ENCODE measurements around the gene CPOX.
"Not testable (repeated sequence)": the region's sequence is repeated elsewhere in the genome, so short reads cannot be mapped to it uniquely, and the experiment has no call there.

Gene CPOX

GRCh38 chr3:98563661-98564281 is 29.6 kb downstream of the CPOX start:
- no peaks in the 10 kb centered on the region for H3K27me3 Mint-ChIP-seq (ENCODE audit: low read depth)
- peaks cover 21% of the 10 kb centered on the region for H3K36me3 Mint-ChIP-seq (ENCODE audit: low read depth)
- DNase-seq (ENCODE audit: low spot score): no peak
- H3K4me1 Mint-ChIP-seq (ENCODE audit: low read depth): peaks cover 83% of the 10 kb centered on the region
- peak overlapping the region; percentile 77 for H3K4me3 Mint-ChIP-seq
- peaks cover 14% of the 10 kb centered on the region for H3K9me3 Mint-ChIP-seq
- peak overlapping the region; percentile 91 for H3K27ac Mint-ChIP-seq

- Mint-ChIP-seq H3K9me3 (peaks cover 9% of the 10 kb centered on the region), H3K4me1 (ENCODE audit: low read depth) (peaks cover 85% of the 10 kb centered on the region), H3K4me3 (peak overlapping the region; percentile 53), H3K36me3 (ENCODE audit: low read depth) (peaks cover 19% of the 10 kb centered on the region), H3K27ac (peak overlapping the region; percentile 76), H3K27me3 (ENCODE audit: low read depth) (no peaks in the 10 kb centered on the region)
- DNase-seq (ENCODE audit: low spot score): no peak
Measured at GRCh38 chr3:98561727-98562521, 31.5 kb downstream of the CPOX start.

GRCh38 chr3:98560911-98561310 is 32.5 kb downstream of the CPOX start:
- Mint-ChIP-seq H3K9me3 (peaks cover 9% of the 10 kb centered on the region), H3K4me3 (peak overlapping the region; percentile 53), H3K36me3 (ENCODE audit: low read depth) (peaks cover 19% of the 10 kb centered on the region), H3K27ac (peak overlapping the region; percentile 70), H3K4me1 (ENCODE audit: low read depth) (peaks cover 84% of the 10 kb centered on the region), H3K27me3 (ENCODE audit: low read depth) (no peaks in the 10 kb centered on the region)
- DNase-seq (ENCODE audit: low spot score): no peak

GRCh38 chr3:98559769-98560168 is 33.6 kb downstream of the CPOX start:
- Mint-ChIP-seq H3K36me3 (ENCODE audit: low read depth) (peaks cover 22% of the 10 kb centered on the region), H3K4me1 (ENCODE audit: low read depth) (peaks cover 81% of the 10 kb centered on the region)
- not testable (repeated sequence) for H3K9me3 Mint-ChIP-seq; H3K4me3 Mint-ChIP-seq; H3K27me3 Mint-ChIP-seq (ENCODE audit: low read depth); DNase-seq (ENCODE audit: low spot score); H3K27ac Mint-ChIP-seq

GRCh38 chr3:98558100-98558827 is 35.1 kb downstream of the CPOX start:
- H3K4me3 Mint-ChIP-seq: peak overlapping the region; percentile 83
- peaks cover 76% of the 10 kb centered on the region for H3K4me1 Mint-ChIP-seq (ENCODE audit: low read depth)
- no peak for DNase-seq (ENCODE audit: low spot score)
- H3K36me3 Mint-ChIP-seq (ENCODE audit: low read depth): peaks cover 28% of the 10 kb centered on the region
- H3K9me3 Mint-ChIP-seq: peaks cover 9% of the 10 kb centered on the region
- H3K27me3 Mint-ChIP-seq (ENCODE audit: low read depth): no peaks in the 10 kb centered on the region
- peak overlapping the region; percentile 95 for H3K27ac Mint-ChIP-seq

GRCh38 chr3:98557324-98558010 is 35.9 kb downstream of the CPOX start:
- peaks cover 79% of the 10 kb centered on the region for H3K4me1 Mint-ChIP-seq (ENCODE audit: low read depth)

GRCh38 chr3:98556164-98557130 is 37.0 kb downstream of the CPOX start:
- DNase-seq (ENCODE audit: low spot score): peak; percentile 87
- no peaks in the 10 kb centered on the region for H3K27me3 Mint-ChIP-seq (ENCODE audit: low read depth)
- H3K4me1 Mint-ChIP-seq (ENCODE audit: low read depth): peaks cover 80% of the 10 kb centered on the region
- peaks cover 45% of the 10 kb centered on the region for H3K36me3 Mint-ChIP-seq (ENCODE audit: low read depth)
- peak overlapping the region; percentile 95 for H3K27ac Mint-ChIP-seq
- H3K4me3 Mint-ChIP-seq: peak overlapping the region; percentile 83
- H3K9me3 Mint-ChIP-seq: peaks cover 9% of the 10 kb centered on the region

More at GRCh38 chr3:98557324-98558010, 35.9 kb downstream of the CPOX start:
- Mint-ChIP-seq H3K9me3 (peaks cover 9% of the 10 kb centered on the region), H3K36me3 (ENCODE audit: low read depth) (peaks cover 36% of the 10 kb centered on the region), H3K27ac (peak overlapping the region; percentile 95), H3K4me3 (peak overlapping the region; percentile 83), H3K27me3 (ENCODE audit: low read depth) (no peaks in the 10 kb centered on the region)
- DNase-seq (ENCODE audit: low spot score): peak; percentile 78

GRCh38 chr3:98555025-98555379 is 38.4 kb downstream of the CPOX start:
- H3K9me3 Mint-ChIP-seq: peaks cover 9% of the 10 kb centered on the region
- H3K4me1 Mint-ChIP-seq (ENCODE audit: low read depth): peaks cover 86% of the 10 kb centered on the region
- no peaks in the 10 kb centered on the region for H3K27me3 Mint-ChIP-seq (ENCODE audit: low read depth)
- H3K4me3 Mint-ChIP-seq: peak overlapping the region; percentile 83
- no peak for DNase-seq (ENCODE audit: low spot score)
- peak overlapping the region; percentile 95 for H3K27ac Mint-ChIP-seq
- H3K36me3 Mint-ChIP-seq (ENCODE audit: low read depth): peaks cover 53% of the 10 kb centered on the region

- no peak for DNase-seq (ENCODE audit: low spot score)
- peaks cover 6% of the 10 kb centered on the region for H3K9me3 Mint-ChIP-seq
- peak overlapping the region; percentile 83 for H3K4me3 Mint-ChIP-seq
- peaks cover 53% of the 10 kb centered on the region for H3K36me3 Mint-ChIP-seq (ENCODE audit: low read depth)
- H3K4me1 Mint-ChIP-seq (ENCODE audit: low read depth): peaks cover 87% of the 10 kb centered on the region
- peak overlapping the region; percentile 95 for H3K27ac Mint-ChIP-seq
- H3K27me3 Mint-ChIP-seq (ENCODE audit: low read depth): no peaks in the 10 kb centered on the region
Measured at GRCh38 chr3:98554580-98554979, 38.8 kb downstream of the CPOX start.

- H3K9me3 Mint-ChIP-seq: no peaks in the 10 kb centered on the region
- H3K27ac Mint-ChIP-seq: peak overlapping the region; percentile 95
- peaks cover 87% of the 10 kb centered on the region for H3K4me1 Mint-ChIP-seq (ENCODE audit: low read depth)
- H3K27me3 Mint-ChIP-seq (ENCODE audit: low read depth): no peaks in the 10 kb centered on the region
- peak overlapping the region; percentile 83 for H3K4me3 Mint-ChIP-seq
- H3K36me3 Mint-ChIP-seq (ENCODE audit: low read depth): peaks cover 51% of the 10 kb centered on the region
- DNase-seq (ENCODE audit: low spot score): no peak
Measured at GRCh38 chr3:98553753-98554152, 39.7 kb downstream of the CPOX start.

GRCh38 chr3:98553021-98553563 is 40.3 kb downstream of the CPOX start:
- peaks cover 86% of the 10 kb centered on the region for H3K4me1 Mint-ChIP-seq (ENCODE audit: low read depth)
- no peaks in the 10 kb centered on the region for H3K9me3 Mint-ChIP-seq
- H3K27ac Mint-ChIP-seq: peak overlapping the region; percentile 95
- H3K36me3 Mint-ChIP-seq (ENCODE audit: low read depth): peaks cover 58% of the 10 kb centered on the region
- peak overlapping the region; percentile 83 for H3K4me3 Mint-ChIP-seq
- no peak for DNase-seq (ENCODE audit: low spot score)
- H3K27me3 Mint-ChIP-seq (ENCODE audit: low read depth): no peaks in the 10 kb centered on the region

- Mint-ChIP-seq H3K9me3 (no peaks in the 10 kb centered on the region), H3K36me3 (ENCODE audit: low read depth) (peaks cover 59% of the 10 kb centered on the region), H3K27me3 (ENCODE audit: low read depth) (no peaks in the 10 kb centered on the region), H3K4me3 (peak overlapping the region; percentile 83), H3K4me1 (ENCODE audit: low read depth) (peaks cover 83% of the 10 kb centered on the region), H3K27ac (peak overlapping the region; percentile 95)
- DNase-seq (ENCODE audit: low spot score): no peak
Measured at GRCh38 chr3:98552232-98553020, 41.0 kb downstream of the CPOX start.
